ENCODE measurements around the gene FAM180A.

DNA sequence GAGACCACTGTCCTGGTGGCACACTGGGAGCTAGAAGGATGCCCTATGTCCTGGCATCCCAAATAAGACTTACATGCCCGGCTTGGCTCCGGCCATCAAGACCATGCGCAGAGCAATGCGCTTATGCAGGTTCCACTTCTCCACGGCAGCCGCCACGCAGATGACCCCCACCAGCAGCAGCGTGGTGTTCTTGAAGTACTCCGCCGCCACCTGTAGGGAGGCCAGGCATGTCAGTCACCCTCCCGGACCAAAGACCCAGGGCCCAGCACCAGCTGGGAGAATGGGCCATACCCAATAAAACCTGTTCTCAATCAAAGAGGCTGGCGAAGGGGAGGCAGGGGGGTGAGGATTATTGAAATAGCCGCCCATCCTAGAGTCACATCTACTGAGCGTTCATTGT is 40.6 kb downstream of the FAM180A start:
- no peak for TF ChIP-seq POLR2AphosphoS5 (IDR thresholded peaks at IDR 0.05; ENCODE audit: low read depth, low read length)
- TF ChIP-seq, protein P1, sequence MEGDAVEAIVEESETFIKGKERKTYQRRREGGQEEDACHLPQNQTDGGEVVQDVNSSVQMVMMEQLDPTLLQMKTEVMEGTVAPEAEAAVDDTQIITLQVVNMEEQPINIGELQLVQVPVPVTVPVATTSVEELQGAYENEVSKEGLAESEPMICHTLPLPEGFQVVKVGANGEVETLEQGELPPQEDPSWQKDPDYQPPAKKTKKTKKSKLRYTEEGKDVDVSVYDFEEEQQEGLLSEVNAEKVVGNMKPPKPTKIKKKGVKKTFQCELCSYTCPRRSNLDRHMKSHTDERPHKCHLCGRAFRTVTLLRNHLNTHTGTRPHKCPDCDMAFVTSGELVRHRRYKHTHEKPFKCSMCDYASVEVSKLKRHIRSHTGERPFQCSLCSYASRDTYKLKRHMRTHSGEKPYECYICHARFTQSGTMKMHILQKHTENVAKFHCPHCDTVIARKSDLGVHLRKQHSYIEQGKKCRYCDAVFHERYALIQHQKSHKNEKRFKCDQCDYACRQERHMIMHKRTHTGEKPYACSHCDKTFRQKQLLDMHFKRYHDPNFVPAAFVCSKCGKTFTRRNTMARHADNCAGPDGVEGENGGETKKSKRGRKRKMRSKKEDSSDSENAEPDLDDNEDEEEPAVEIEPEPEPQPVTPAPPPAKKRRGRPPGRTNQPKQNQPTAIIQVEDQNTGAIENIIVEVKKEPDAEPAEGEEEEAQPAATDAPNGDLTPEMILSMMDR (IDR thresholded peaks at IDR 0.05) = no peak
- TF ChIP-seq, protein P2, sequence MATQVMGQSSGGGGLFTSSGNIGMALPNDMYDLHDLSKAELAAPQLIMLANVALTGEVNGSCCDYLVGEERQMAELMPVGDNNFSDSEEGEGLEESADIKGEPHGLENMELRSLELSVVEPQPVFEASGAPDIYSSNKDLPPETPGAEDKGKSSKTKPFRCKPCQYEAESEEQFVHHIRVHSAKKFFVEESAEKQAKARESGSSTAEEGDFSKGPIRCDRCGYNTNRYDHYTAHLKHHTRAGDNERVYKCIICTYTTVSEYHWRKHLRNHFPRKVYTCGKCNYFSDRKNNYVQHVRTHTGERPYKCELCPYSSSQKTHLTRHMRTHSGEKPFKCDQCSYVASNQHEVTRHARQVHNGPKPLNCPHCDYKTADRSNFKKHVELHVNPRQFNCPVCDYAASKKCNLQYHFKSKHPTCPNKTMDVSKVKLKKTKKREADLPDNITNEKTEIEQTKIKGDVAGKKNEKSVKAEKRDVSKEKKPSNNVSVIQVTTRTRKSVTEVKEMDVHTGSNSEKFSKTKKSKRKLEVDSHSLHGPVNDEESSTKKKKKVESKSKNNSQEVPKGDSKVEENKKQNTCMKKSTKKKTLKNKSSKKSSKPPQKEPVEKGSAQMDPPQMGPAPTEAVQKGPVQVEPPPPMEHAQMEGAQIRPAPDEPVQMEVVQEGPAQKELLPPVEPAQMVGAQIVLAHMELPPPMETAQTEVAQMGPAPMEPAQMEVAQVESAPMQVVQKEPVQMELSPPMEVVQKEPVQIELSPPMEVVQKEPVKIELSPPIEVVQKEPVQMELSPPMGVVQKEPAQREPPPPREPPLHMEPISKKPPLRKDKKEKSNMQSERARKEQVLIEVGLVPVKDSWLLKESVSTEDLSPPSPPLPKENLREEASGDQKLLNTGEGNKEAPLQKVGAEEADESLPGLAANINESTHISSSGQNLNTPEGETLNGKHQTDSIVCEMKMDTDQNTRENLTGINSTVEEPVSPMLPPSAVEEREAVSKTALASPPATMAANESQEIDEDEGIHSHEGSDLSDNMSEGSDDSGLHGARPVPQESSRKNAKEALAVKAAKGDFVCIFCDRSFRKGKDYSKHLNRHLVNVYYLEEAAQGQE (IDR thresholded peaks at IDR 0.05; ENCODE audit: insufficient read depth in 1 of 2, low read depth in 2 of 2, low read length in 1 of 2) = no peak
- TF ChIP-seq TCF7L2 (IDR thresholded peaks at IDR 0.05; ENCODE audit: low read depth, low read length) = no peak
- TF ChIP-seq SIN3A (IDR thresholded peaks at IDR 0.05; ENCODE audit: borderline replicate concordance, insufficient read depth, low read depth, low read length) = no peak

Data from Panc1 (cell line).